Type B pancreatic cell (in vitro differentiated cells): ENCODE measurements around the gene GEMIN5. TPM values are rescaled to one million over a fixed set of nuclear protein-coding genes. Genes with fewer than 3 reads are reported as not detected.

ENCODE experiments used
- DNase-seq: peaks from one replicate; pipeline ENCODE4 v3.0.0; 2021; ENCODE audit warnings: mixed read lengths; ENCODE audit not compliant: unreplicated experiment; ENCODE audit errors: extremely low spot score
- H3K27ac Mint-ChIP-seq: 2 replicates; pipeline ENCODE4 v1.8.0; 2021; ENCODE audit warnings: mild to moderate bottlenecking, mixed read lengths
- H3K27me3 Mint-ChIP-seq: 2 replicates; pipeline ENCODE4 v1.8.0; 2021; ENCODE audit warnings: mixed read lengths
- H3K36me3 Mint-ChIP-seq: 2 replicates; pipeline ENCODE4 v1.8.0; 2021; ENCODE audit warnings: mixed read lengths
- H3K4me1 Mint-ChIP-seq: one replicate; pipeline ENCODE4 v1.8.0; 2021; ENCODE audit warnings: mixed read lengths; ENCODE audit not compliant: unreplicated experiment
- H3K4me3 Mint-ChIP-seq: 2 replicates; pipeline ENCODE4 v1.8.0; 2021; ENCODE audit warnings: mild to moderate bottlenecking, mixed read lengths
- H3K9me3 Mint-ChIP-seq: 2 replicates; pipeline ENCODE4 v1.8.0; 2021; ENCODE audit warnings: mixed read lengths
- total RNA-seq: library from RNA; stranded (reverse); gene quantifications from 2 replicates; pipeline ENCODE4 v1.2.1, GENCODE V29; 2021; ENCODE audit warnings: low replicate concordance
- TF ChIP-seq, protein P1 (sequence below): fragments of 200-600 bp; sonication (generic); conservative IDR thresholded peaks from 2 replicates; pipeline ENCODE4 v1.5.0; 2021; ENCODE audit warnings: antibody characterized with exemption, mild to moderate bottlenecking

The GEMIN5 gene
- total RNA-seq, 1 donor from 2014 or later: 22.5 TPM

DNA sequence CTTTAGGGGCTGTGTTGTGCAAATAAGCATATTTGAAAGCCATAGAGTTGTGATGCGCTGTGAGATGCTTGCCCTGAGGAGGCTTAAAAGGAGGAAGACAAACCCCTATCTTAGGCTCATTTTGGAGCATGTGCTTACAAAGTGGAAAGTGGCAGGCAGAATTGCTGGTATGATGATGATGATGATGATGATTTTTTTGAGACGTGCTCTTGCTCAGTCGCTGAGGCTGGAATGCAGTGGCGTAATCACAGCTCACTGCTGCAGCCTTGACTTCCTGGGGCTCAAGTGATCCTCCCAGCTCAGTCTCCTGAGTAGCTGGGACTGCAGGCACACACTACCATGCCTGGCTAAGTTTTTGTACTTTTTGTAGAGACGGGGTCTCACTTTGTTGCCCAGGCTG lies 77.9 kb downstream of the GEMIN5 start:
- Mint-ChIP-seq H3K4me3 (peak overlapping the region; percentile 96), H3K36me3 (peaks cover 17% of the 10 kb centered on the region), H3K27me3 (no peaks in the 10 kb centered on the region), H3K4me1 (peaks cover 27% of the 10 kb centered on the region), H3K27ac (peak overlapping the region; percentile 99), H3K9me3 (no peaks in the 10 kb centered on the region)
- DNase-seq: no peak
- TF ChIP-seq, protein P1, sequence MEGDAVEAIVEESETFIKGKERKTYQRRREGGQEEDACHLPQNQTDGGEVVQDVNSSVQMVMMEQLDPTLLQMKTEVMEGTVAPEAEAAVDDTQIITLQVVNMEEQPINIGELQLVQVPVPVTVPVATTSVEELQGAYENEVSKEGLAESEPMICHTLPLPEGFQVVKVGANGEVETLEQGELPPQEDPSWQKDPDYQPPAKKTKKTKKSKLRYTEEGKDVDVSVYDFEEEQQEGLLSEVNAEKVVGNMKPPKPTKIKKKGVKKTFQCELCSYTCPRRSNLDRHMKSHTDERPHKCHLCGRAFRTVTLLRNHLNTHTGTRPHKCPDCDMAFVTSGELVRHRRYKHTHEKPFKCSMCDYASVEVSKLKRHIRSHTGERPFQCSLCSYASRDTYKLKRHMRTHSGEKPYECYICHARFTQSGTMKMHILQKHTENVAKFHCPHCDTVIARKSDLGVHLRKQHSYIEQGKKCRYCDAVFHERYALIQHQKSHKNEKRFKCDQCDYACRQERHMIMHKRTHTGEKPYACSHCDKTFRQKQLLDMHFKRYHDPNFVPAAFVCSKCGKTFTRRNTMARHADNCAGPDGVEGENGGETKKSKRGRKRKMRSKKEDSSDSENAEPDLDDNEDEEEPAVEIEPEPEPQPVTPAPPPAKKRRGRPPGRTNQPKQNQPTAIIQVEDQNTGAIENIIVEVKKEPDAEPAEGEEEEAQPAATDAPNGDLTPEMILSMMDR: no peak

DNA sequence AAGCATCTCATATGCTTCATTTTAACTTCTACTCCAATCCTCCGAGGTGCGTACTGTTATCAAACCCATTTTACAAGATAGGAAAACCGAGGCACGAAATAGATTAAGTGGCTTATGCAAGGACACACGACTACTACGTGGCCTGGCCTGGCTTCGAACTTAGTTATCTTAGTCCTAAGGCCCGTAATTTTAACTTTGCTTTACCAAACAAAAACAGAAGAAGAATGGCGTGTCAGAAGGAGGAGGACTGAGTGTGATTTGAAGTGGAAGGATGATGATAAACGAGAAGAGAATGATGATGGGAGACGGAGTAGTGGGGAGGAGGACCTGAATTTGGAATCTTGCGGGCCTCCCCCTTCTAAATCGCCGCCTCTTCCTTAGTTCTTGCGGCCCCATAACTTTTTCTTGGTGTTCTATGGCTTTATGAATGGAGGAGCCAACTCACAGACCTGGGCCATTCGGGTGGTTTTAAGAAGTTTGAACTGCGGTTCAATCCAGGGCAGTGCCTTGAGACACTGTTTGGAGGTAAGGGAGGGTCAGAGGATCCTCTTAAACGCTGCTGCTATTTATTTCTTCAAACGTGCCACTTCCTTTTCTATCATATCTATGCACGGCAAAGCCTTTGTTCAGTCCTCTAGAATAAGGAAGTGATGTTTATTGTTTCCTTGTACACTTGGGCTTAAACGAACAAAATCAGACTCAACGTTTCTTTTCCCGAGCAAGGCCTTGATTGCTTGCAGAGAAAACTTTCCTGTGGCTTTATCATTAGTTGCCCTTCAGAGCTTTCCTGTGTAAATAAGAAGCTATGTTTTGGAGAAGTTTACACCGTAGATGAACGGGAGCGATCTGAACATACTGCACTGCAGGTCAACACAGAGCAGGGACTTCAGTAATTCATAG lies 78.8 kb downstream of the GEMIN5 start:
- no peaks in the 10 kb centered on the region for H3K9me3 Mint-ChIP-seq
- H3K4me3 Mint-ChIP-seq: peak overlapping the region; percentile 96
- H3K27ac Mint-ChIP-seq: peak overlapping the region; percentile 99
- TF ChIP-seq, protein P1: no peak
- peaks cover 27% of the 10 kb centered on the region for H3K4me1 Mint-ChIP-seq
- no peaks in the 10 kb centered on the region for H3K27me3 Mint-ChIP-seq
- peaks cover 12% of the 10 kb centered on the region for H3K36me3 Mint-ChIP-seq
- no peak for DNase-seq

DNA sequence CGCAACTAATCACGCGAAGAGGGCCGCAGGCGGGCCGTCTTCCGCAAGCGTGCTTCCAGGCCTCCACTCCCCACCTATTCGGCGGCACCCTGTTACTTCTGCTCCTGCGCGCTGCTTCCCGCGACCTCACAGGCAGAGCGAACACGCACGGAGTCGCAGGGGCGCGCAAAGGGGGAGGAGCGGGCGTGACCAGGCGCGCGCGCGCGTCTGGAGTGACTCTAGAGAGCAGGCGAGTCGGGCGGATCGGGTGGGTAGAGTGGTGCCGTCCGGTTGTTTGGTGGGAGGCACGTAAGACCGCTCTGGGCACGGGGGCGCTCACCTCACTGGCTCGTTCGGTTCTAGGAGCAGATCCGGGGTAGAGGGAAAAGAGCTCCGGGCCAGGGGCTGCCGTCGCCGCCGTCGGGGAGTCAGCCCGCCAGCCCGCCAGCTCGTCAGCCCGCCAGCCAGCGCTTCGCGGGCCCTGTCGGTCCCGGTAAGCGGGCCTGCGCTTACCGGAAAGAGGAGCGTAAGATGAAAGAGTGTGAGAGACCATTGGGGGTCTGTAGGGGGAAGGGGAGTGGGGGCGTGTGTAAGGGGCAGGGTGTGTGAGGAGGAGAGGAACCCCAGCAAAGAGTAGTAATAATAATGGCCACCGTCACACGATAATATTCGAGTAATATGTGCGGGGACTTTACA lies 79.6 kb downstream of the GEMIN5 start, which contains the start of gene CNOT8:
CNOT8 (plus strand) TSS at position 331 of the 675 bp plus-strand sequence. CDS start 4,652 bp downstream, outside the sequence.
- Mint-ChIP-seq H3K36me3 (peaks cover 11% of the 10 kb centered on the region), H3K4me1 (peaks cover 27% of the 10 kb centered on the region), H3K9me3 (no peaks in the 10 kb centered on the region), H3K4me3 (peak within 1 kb of the TSS; percentile 96), H3K27ac (peak within 1 kb of the TSS; percentile 99), H3K27me3 (no peaks in the 10 kb centered on the region)
- DNase-seq: peak; percentile 99
- TF ChIP-seq, protein P1: no peak

DNA sequence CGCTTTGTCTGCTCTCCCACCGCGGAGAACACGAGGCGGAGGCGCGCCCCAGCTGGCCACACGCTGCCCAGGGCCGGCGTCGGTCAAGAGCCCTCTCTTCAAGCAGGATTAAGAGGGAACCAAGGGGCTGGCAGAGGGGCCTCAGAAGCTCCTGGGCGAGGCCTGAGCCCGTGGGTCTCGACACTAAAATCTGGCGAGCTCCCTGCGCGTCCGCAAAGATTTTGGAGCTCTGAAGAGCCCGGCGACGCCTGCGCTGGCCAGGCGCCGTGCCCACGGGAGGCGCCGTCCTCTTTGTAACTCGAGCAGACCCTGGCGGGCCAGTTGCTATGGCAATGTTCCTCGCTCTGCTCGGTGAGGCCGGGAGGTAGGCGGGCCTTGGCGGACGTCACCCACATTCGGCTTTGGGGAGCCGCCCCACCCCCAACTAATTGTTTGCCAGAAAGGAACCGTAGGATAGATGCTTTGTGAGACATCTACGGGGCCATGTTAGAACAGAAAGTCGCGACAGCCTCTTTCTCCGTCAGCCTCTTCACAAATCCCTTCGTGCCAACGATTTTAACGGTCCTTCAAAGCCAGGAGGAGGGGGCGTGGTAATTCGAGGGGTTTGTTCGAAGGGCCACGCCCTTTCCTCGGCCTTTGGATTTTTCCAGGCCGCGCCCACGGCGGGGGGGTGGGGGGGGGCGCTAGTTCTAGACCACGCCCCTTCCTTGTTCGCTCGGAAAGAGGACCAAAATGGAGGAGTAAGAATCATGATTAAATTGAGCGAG lies 80.3 kb downstream of the GEMIN5 start:
- peak; percentile 91 for DNase-seq
- TF ChIP-seq, protein P1: no peak
- peak overlapping the region; percentile 96 for H3K4me3 Mint-ChIP-seq
- peak overlapping the region; percentile 99 for H3K27ac Mint-ChIP-seq
- H3K9me3 Mint-ChIP-seq: no peaks in the 10 kb centered on the region
- H3K4me1 Mint-ChIP-seq: peaks cover 25% of the 10 kb centered on the region
- peaks cover 4% of the 10 kb centered on the region for H3K36me3 Mint-ChIP-seq
- H3K27me3 Mint-ChIP-seq: no peaks in the 10 kb centered on the region

DNA sequence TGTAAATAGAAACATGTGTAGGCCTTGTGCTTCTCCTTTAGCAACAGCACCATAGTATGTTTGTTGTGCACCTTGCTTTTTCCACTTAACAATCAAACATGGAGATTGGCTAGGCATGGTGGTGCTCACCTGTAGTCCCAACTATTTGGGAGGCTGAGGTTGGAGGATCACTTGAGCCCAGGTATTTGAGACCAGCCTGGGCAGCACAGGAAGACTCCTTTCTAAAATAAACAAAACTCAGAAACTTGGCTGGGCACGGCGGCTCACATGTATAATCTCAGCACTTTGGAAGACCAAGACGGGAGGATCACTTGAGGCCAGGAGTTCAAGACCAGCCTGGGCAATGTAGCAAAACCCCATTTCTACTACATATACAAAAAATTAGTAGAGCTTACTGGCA lies 86.7 kb downstream of the GEMIN5 start:
- H3K27me3 Mint-ChIP-seq: no peaks in the 10 kb centered on the region
- H3K4me3 Mint-ChIP-seq: peak overlapping the region; percentile 94
- no peaks in the 10 kb centered on the region for H3K9me3 Mint-ChIP-seq
- peaks cover 26% of the 10 kb centered on the region for H3K4me1 Mint-ChIP-seq
- no peaks in the 10 kb centered on the region for H3K36me3 Mint-ChIP-seq
- no peak for DNase-seq
- H3K27ac Mint-ChIP-seq: peak overlapping the region; percentile 95
- TF ChIP-seq, protein P1: no peak
